Spleen (tissue), 7 donors: ENCODE data around the gene DOCK1.

Source experiments
- CTCF ChIP-seq, 11 experiments: fragments of 200-600 bp in 7 of 11; fragments of 450-650 bp in 4 of 11; sonication (generic) in 4 of 11; IDR thresholded peaks in 8 of 11; conservative IDR thresholded peaks in 3 of 11; 1 replicate in 7 of 11; 2 replicates in 4 of 11; pipeline versions ENCODE4 v1.4.0 to v1.8.0; 2016 to 2021; ENCODE audit warnings: antibody characterized with exemption in 11 of 11, inconsistent platforms in 4 of 11, mild to moderate bottlenecking in 1 of 11
- POLR2A ChIP-seq, 3 donors: fragments of 450-650 bp; IDR thresholded peaks; one replicate each; pipeline ENCODE4 v1.5.1; 2017; ENCODE audit warnings: antibody characterized with exemption in 3 of 3, mild to moderate bottlenecking in 1 of 3
- POLR2AphosphoS5 ChIP-seq, 3 donors: sonication (generic); formaldehyde crosslinking; IDR thresholded peaks; one replicate each; pipeline ENCODE4 v1.5.1; 2017; ENCODE audit warnings: antibody characterized with exemption in 3 of 3
- donor health status: DM: no; HTN: no; CAD: no; lungs with moderate emphysema.
- donor health status: DM: no; HTN: no; CAD: no.
- donor health status: DM: no; HTN: no; CAD: no.

GRCh38 chr10:127453706-127454105 is 548.5 kb downstream of the DOCK1 start:
- TF ChIP-seq POLR2A (IDR thresholded peaks at IDR 0.05) = no peak
- no peak for TF ChIP-seq CTCF (IDR thresholded peaks at IDR 0.05 in 8 of 11, conservative IDR thresholded peaks at IDR 0.05 in 3 of 11)
- TF ChIP-seq POLR2AphosphoS5 (IDR thresholded peaks at IDR 0.05) = no peak
